GM19372 (cell line): ENCODE data around the gene CFAP74.
"Not testable (repeated sequence)": the region's sequence is repeated elsewhere in the genome, so short reads cannot be mapped to it uniquely, and the experiment has no call there.

Experiments used
- ATAC-seq: cut with Tn5 transposase; IDR thresholded peaks from one replicate; pipeline ENCODE4 v1.9.1; 2021; ENCODE audit warnings: mild to moderate bottlenecking, low read depth, moderate library complexity; ENCODE audit not compliant: unreplicated experiment

The CFAP74 gene

GRCh38 chr1:1989789-1990188 lies 13.8 kb downstream of the CFAP74 start:
- no peak for ATAC-seq

GRCh38 chr1:1989102-1989542 lies 14.5 kb downstream of the CFAP74 start:
- no peak for ATAC-seq

GRCh38 chr1:1988061-1988945 lies 15.3 kb downstream of the CFAP74 start:
- no peak for ATAC-seq

DNA sequence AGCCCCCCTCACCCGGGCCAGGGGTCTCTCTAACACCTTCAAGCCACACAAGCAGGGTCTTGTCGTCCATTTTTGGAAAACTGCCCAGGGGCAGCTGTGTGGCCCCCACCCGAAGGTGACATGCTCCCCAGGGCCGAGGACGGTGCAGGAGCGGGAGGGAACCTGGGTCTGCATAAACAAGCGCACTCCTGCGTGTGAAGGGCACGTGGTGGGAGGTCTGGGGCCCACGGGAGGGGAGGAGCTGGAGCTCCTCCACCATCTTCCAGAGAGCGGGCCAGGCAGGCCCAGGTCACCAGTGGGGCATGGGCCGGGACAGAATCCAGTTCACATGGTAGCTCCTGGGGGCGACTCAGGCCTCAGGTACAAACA lies 16.5 kb downstream of the CFAP74 start:
- no peak for ATAC-seq

GRCh38 chr1:1986451-1987141 lies 17.0 kb downstream of the CFAP74 start:
- ATAC-seq, result no peak

GRCh38 chr1:1985375-1986050 lies 18.1 kb downstream of the CFAP74 start:
- no peak for ATAC-seq

DNA sequence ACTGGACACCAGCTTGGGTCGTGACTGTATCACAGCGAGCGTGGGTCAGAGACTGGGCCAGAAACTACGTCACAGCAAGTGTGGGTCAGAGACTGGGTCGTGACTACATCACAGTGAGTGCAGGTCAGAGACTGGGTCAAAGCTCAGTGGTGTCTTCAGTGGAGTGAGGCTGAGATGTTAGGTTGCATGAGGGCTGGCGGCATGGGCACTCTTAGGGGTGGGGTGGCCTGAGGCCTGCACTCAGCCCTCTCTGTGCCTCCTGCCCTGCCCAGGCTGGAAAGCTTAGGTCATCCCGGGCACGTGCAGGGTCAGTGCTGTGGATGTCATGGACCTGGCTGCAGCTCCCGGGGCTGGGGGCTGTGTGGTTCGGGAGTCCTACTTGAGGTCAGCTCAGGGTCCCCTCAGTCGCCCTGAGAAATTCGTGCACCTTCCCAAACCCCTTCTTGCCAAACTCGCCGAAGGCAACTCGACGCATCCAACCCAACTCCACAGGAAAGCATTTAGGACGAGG lies 19.0 kb downstream of the CFAP74 start:
- ATAC-seq, result no peak

GRCh38 chr1:1982379-1983232 lies 21.0 kb downstream of the CFAP74 start:
- no peak for ATAC-seq

- not testable (repeated sequence) for ATAC-seq
Observed at GRCh38 chr1:1981631-1982327, 21.8 kb downstream of the CFAP74 start.

- no peak for ATAC-seq
Observed at GRCh38 chr1:1981142-1981500, 22.5 kb downstream of the CFAP74 start.

- no peak for ATAC-seq
Observed at GRCh38 chr1:1980467-1981141, 23.0 kb downstream of the CFAP74 start.

DNA sequence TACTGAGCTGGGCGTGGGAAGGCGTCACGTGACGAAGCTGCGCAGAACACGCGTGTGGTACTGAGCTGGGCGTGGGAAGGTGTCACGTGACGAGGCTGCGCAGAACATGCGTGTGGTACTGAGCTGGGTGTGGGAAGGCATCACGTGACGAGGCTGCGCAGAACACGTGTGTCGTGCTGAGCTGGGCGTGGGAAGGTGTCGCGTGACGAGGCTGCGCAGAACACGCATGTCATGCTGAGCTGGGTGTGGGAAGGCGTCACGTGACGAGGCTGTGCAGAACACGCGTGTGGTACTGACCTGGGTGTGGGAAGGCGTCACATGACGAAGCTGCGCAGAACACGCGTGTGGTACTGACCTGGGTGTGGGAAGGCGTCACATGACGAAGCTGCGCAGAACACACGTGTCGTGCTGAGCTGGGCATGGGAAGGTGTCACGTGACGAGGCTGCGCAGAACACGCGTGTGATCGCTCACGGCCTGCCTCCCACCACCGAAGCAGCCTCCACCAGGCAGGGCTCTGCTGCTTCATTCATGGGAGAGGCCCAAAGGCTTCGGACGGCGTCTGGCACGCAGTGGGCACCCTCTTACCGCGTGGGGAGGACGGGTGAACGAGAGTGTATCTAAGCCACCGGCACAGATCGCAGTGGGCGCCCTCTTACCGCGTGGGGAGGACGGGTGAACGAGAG lies 24.0 kb downstream of the CFAP74 start:
- no peak for ATAC-seq

DNA sequence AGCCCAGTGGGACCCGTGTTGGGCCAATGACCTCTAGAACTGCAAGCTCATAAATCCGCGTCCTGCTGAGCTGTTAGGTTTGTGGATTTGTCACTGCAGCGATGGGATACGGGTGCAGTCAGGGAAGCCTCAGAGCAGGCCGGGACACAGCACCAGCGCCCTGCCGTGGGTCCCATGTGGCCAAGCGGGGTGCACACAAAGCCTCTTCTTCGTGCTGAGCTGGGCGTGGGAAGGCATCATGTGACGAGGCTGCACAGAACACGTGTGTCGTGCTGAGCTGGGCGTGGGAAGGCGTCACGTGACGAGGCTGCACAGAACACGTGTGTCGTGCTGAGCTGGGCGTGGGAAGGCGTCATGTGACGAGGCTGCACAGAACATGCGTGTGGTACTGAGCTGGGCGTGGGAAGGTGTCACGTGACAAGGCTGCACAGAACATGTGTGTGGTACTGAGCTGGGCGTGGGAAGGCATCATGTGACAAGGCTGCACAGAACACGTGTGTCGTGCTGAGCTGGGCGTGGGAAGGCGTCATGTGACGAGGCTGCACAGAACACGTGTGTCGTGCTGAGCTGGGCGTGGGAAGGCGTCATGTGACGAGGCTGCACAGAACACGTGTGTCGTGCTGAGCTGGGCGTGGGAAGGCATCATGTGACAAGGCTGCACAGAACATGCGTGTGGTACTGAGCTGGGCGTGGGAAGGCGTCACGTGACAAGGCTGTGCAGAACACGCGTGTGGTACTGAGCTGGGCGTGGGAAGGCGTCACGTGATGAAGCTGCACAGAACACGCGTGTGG lies 24.7 kb downstream of the CFAP74 start:
- ATAC-seq, result not testable (repeated sequence)

- no peak for ATAC-seq
Observed at GRCh38 chr1:1978108-1978507, 25.5 kb downstream of the CFAP74 start.

DNA sequence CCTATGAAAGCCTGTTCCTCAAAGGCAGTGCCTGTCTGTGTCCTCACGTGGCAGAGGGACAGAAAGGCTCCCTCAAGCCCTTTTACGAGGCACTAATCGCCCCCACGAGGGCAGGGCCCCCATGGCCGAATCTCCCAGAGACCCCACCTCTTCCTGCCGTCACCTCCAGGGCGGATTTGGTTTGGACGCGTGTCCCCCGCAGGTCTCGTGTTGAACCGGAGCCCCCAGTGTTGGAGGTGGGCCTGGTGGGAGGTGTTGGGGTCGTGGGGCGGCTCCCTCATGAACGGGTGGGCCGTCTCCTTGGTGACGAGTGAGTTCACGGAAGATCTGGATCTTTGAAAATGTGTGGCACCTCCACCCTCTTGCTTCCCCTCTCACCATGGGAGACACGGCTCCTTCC lies 27.6 kb downstream of the CFAP74 start:
- ATAC-seq, result no peak

DNA sequence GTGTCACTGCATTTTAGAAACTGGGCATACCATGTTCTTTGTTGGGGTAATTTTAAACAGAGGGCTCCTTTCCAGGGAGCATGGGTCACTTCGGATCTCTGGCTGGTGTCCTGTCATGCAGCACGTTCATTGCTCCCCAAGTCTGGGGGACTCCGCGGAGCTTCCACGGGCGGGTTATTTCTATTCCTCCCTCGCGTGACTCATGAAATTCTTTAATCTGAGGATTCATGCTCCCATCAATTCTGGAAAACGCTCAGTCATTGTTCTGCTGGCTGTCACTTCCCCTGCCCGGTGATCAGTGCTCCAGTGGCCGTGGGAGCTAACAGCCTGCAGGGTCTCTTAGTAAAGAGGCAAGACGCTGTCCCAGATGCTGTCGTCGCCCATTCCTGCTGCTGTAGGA lies 28.1 kb downstream of the CFAP74 start:
- ATAC-seq, result no peak

DNA sequence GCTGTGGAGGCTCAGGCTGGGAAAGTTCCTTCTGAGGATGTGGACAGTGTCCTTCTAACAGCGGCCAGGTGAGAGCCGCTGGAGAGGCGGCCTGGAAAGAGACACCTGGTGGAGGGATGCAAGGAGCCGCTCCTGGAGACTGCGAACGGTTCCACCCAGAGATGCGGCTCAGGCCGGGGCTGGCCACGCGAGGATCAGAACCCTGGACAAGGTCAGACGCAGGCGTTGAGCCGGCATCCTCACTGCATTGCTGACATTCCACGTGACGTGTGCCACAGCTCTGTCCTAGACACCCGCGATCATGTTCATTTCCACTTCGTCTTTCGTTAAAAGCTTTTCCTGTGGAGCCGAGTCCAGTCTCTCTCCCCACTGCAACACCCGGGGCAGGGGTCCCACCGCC lies 28.8 kb downstream of the CFAP74 start:
- no peak for ATAC-seq
